SK-N-SH treated with all-trans-retinoic acid at 6 μM for 48 hours (cell line): ENCODE data around the gene NRDE2.

Source experiments
- ARNTL ChIP-seq: fragments of 450-650 bp; formaldehyde crosslinking; IDR thresholded peaks from 2 replicates; pipeline ENCODE4 v1.5.0; 2020; ENCODE audit warnings: low read depth, mild to moderate bottlenecking, moderate library complexity, borderline replicate concordance
- BACH2 ChIP-seq: fragments of 250-450 bp; sonication (Bioruptor Pico); IDR thresholded peaks from 2 replicates; pipeline ENCODE4 v1.9.0; 2021; ENCODE audit warnings: mild to moderate bottlenecking, borderline replicate concordance
- CREB5 ChIP-seq: fragments of 250-450 bp; sonication (Bioruptor Pico); IDR thresholded peaks from 2 replicates; pipeline ENCODE4 v1.5.1; 2020; ENCODE audit warnings: low read depth, mild to moderate bottlenecking, moderate library complexity
- CSRNP3 ChIP-seq: fragments of 250-450 bp; sonication (Bioruptor Pico); IDR thresholded peaks from 2 replicates; pipeline ENCODE4 v1.5.1; 2021; ENCODE audit warnings: mild to moderate bottlenecking, moderate library complexity
- ISL1 ChIP-seq: fragments of 250-450 bp; sonication (Bioruptor Pico); IDR thresholded peaks from 2 replicates; pipeline ENCODE4 v2.1.2; 2022; ENCODE audit warnings: mild to moderate bottlenecking, moderate library complexity
- OSR1 ChIP-seq: fragments of 250-450 bp; sonication (Bioruptor Pico); IDR thresholded peaks from 2 replicates; pipeline ENCODE4 v1.8.0; 2022; ENCODE audit warnings: moderate library complexity, mild to moderate bottlenecking, inconsistent platforms
- PATZ1 ChIP-seq: fragments of 250-450 bp; sonication (Bioruptor Pico); IDR thresholded peaks from 2 replicates; pipeline ENCODE4 v1.8.0; 2020; ENCODE audit warnings: mild to moderate bottlenecking, moderate library complexity, borderline replicate concordance
- POU6F1 ChIP-seq: fragments of 250-450 bp; sonication (Bioruptor Pico); IDR thresholded peaks from 2 replicates; pipeline ENCODE4 v1.8.0; 2021; ENCODE audit warnings: low read depth, mild to moderate bottlenecking, moderate library complexity, borderline replicate concordance
- SNAI2 ChIP-seq: fragments of 250-450 bp; sonication (Bioruptor Pico); IDR thresholded peaks from 2 replicates; pipeline ENCODE4 v1.5.0; 2020; ENCODE audit warnings: mild to moderate bottlenecking, moderate library complexity
- TCF4 ChIP-seq: fragments of 250-450 bp; sonication (Bioruptor Pico); IDR thresholded peaks from 2 replicates; pipeline ENCODE4 v1.8.0; 2021; ENCODE audit warnings: mild to moderate bottlenecking, moderate library complexity, borderline replicate concordance
- TOX ChIP-seq: fragments of 250-450 bp; sonication (Bioruptor Pico); IDR thresholded peaks from 2 replicates; pipeline ENCODE4 v1.8.0; 2021; ENCODE audit warnings: mild to moderate bottlenecking, moderate library complexity, borderline replicate concordance
- ZFP3 ChIP-seq: fragments of 250-450 bp; sonication (Bioruptor Pico); IDR thresholded peaks from 2 replicates; pipeline ENCODE4 v1.5.0; 2020; ENCODE audit warnings: mild to moderate bottlenecking, moderate library complexity
- ZNF565 ChIP-seq: fragments of 450-650 bp; formaldehyde crosslinking; conservative IDR thresholded peaks from 2 replicates; pipeline ENCODE4 v1.5.0; 2020; ENCODE audit warnings: low read depth, mild to moderate bottlenecking, moderate library complexity

GRCh38 chr14:90354551-90355298, 23.0 kb upstream of the NRDE2 start:
- TF ChIP-seq POU6F1 = no peak
- TF ChIP-seq PATZ1 (CRISPR knock-in tag) = no peak
- no peak for TF ChIP-seq TOX
- no peak for TF ChIP-seq CSRNP3
- TF ChIP-seq OSR1 = no peak
- TF ChIP-seq ZFP3 = no peak
- no peak for TF ChIP-seq ZNF565 (CRISPR knock-in tag)
- no peak for TF ChIP-seq ISL1 (CRISPR knock-in tag)
- no peak for TF ChIP-seq BACH2 (CRISPR knock-in tag)
- no peak for TF ChIP-seq SNAI2 (CRISPR knock-in tag)
- no peak for TF ChIP-seq CREB5 (CRISPR knock-in tag)
- TF ChIP-seq ARNTL = no peak
- no peak for TF ChIP-seq TCF4 (CRISPR knock-in tag)
